Fibroblast of lung (primary cell): ENCODE results near the gene MTRF1.

Experiments used
- CTCF ChIP-seq, 2 donors: IDR thresholded peaks in 1 of 2; conservative IDR thresholded peaks in 1 of 2; 1 replicate in 1 of 2; 2 replicates in 1 of 2; pipeline ENCODE4 v1.5.1; 2011 to 2012; ENCODE audit warnings: low read length in 2 of 2, control low read depth in 1 of 2, inconsistent platforms in 1 of 2, low read depth in 1 of 2, mild to moderate bottlenecking in 1 of 2
- EZH2 ChIP-seq: IDR thresholded peaks from 2 replicates; pipeline ENCODE4 v1.5.1; 2012; ENCODE audit warnings: low read length, control low read depth, mild to moderate bottlenecking; ENCODE audit errors: missing control alignments

- TF ChIP-seq EZH2 (no peak), CTCF (conservative IDR thresholded peaks at IDR 0.05 in 1 of 2, IDR thresholded peaks at IDR 0.05 in 1 of 2; ENCODE audit: low read depth in 1 of 2, low read length in 2 of 2) (no peak)
Measured at GRCh38 chr13:41179593-41180250, 83.7 kb downstream of the MTRF1 start.
